ENCODE data around the gene RNF113B.
A peak's percentile ranks its signal among the peaks of the same experiment; 100 is the strongest.

GRCh38 chr13:98142380-98143156, 34.5 kb downstream of the RNF113B start, which contains the start of gene FARP1:
- TF ChIP-seq CTCF (IDR thresholded peaks at IDR 0.05), result peak; percentile 72
- TF ChIP-seq ZFX (IDR thresholded peaks at IDR 0.05; ENCODE audit: borderline replicate concordance), result no peak
